Left kidney (tissue), 2 donors: Measurements from ENCODE around the gene P2RX2. TPM values are rescaled to one million over a fixed set of nuclear protein-coding genes. Genes with fewer than 3 reads are reported as not detected.

Experiments
- DNase-seq: peaks from one replicate; pipeline ENCODE4 v3.0.0-alpha.2; 2013
- polyA plus RNA-seq: library from polyadenylated mRNA; unstranded; fragments of 120-200 nt; gene quantifications from one replicate; pipeline ENCODE4 v1.2.1, GENCODE V29; 2013; ENCODE audit not compliant: insufficient read length

The P2RX2 gene
- polyA plus RNA-seq, 1 donor: 1.7 TPM

DNA sequence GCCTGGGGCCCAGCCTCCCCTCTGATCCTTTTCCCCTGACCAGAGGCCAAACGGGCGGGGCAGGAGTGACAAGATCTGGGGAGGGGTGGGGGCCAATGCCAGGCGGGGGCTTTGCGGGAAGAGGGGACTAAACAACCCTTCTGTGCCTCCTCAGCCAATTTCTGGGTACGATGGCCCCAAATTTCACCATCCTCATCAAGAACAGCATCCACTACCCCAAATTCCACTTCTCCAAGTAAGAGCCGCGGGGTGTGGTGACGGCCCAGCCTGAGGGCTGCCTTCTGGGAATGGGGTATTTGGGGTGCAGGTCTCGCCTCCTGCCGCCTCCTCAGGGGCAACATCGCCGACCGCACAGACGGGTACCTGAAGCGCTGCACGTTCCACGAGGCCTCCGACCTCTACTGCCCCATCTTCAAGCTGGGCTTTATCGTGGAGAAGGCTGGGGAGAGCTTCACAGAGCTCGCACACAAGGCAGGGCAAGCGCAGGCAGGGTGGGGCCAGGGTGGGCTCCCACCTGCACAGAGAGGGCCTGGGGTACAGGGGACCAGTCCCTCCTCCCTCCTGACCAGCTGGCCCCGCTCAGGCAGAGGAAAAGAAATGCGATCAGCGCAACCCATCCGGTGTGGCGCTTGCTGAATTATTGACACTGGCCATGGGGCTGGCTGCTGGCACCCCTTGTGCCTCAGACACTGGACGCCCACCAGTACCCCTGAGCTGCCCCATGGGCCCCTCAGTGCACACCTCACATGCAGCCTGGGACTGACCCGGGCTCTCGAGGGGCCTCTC lies 1.7 kb downstream of the P2RX2 start:
- no peak for DNase-seq

DNA sequence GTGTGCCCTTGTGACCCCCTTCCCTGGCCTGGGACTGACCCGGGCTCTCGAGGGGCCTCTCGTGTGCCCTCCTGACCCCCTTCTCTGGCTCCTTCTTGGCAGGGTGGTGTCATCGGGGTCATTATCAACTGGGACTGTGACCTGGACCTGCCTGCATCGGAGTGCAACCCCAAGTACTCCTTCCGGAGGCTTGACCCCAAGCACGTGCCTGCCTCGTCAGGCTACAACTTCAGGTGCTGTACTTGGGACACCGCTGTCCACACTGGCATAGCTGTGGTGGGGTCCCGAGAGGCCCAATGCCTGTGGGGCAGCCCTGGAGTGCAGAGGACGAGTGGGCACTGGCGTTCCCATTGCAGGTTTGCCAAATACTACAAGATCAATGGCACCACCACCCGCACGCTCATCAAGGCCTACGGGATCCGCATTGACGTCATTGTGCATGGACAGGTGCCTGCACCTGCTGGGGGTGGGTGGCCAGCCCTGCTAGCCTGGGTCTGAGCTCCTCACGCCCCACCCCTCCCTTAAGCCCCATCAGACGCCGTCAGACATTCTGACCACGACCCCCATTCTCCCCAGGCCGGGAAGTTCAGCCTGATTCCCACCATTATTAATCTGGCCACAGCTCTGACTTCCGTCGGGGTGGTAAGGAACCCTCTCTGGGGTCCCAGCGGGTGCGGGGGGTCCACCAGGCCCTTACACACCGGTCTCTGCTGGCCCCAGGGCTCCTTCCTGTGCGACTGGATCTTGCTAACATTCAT lies 2.5 kb downstream of the P2RX2 start:
- no peak for DNase-seq

- no peak for DNase-seq
Measured at GRCh38 chr12:132621657-132622435, 3.3 kb downstream of the P2RX2 start.

GRCh38 chr12:132622437-132623071 lies 4.0 kb downstream of the P2RX2 start:
- DNase-seq: peak; percentile 85

GRCh38 chr12:132623072-132623869 lies 4.7 kb downstream of the P2RX2 start:
- no peak for DNase-seq

GRCh38 chr12:132624186-132624855 lies 5.7 kb downstream of the P2RX2 start:
- no peak for DNase-seq

- no peak for DNase-seq
Measured at GRCh38 chr12:132624910-132625630, 6.5 kb downstream of the P2RX2 start.

- DNase-seq: no peak
Measured at GRCh38 chr12:132625731-132626430, 7.3 kb downstream of the P2RX2 start.

DNA sequence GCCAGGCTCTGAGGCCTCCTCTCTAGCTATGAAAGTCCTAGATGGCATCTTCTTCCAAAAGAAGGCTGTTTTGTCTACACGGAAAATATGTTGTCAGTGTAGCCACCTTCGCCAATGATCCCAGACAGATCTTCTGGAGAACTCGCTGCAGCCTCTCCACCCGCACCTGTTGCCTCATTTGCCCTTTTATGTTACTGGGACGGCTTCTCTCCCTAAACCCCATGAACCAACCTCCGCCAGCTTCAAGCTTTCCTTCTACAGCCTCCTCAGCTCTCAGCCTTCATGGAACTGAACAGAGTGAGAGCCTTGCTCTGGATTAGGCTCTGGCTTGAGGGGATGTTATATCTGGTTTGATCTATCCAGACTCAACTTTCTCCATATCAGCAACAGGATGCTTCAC lies 10.8 kb downstream of the P2RX2 start:
- no peak for DNase-seq

DNA sequence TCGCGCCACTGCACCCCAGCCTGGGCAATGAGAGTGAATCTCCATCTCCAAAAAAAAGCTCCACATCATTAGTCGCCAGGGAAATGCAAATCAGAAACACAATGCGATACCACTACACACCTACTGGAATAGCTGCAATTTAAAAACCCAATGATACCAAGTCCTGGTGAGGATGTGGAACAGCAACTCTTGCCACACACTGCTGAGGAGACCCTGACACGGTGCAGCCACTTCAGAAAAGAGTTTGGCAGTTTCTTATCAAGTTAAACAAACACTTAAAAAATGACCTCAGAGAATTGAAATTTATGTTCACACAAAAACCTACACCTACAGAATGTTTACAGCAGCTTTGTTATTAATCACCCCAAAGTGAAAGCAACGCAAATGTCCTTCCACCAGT lies 12.1 kb downstream of the P2RX2 start:
- no peak for DNase-seq

DNA sequence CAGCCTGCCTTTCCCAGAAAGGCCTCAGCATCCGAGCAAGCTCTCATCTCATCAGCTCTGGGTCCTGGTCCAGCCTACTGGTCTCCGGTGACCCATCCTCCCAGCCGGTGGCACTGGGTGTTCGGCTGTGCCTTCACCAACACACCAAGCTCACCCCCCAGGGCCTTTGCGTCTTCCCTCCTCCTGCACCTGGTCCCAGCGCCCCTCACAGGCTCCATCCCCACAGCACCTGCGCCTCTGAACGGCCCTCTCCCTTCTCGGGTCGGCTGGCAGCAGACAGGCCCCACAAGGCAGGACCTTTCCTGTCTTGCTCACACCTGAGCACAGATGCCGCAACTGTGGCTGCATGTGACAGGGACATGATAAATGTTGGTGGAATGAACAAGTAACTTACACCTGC lies 13.1 kb downstream of the P2RX2 start:
- DNase-seq: no peak

DNA sequence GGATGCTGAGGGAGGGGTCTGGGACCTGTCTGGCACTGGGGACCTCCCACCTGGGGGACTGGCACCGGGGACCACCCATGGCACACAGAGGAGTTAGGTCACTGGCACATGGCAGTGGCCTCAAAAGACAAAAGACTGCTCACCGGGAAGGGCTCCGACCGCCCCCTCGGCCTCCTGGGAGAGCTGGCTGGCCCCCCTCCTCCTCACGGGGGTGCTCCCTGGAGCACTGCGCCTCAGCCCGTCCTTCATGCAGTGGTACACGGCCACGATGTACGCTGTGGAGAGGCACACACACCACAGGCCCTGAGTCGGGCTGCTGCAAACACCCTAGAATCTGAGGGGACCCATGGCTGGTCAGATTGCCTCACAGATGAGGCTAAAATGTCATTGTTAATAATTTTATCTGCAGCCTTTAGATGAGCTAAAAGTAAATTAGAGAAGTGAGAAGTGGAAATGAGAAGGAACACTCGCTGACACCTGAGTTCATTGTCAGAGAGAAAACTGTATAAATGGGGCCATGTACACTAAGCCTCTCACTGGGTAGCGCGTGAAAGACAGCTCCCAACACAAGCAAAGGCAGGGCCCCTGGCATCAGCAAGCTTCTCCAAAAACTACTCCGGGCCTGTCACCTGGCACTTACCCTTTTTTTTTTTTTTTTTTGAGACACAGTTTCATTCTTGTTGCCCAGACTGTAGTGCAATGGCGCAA lies 14.1 kb downstream of the P2RX2 start:
- no peak for DNase-seq

- DNase-seq: no peak
Measured at GRCh38 chr12:132633398-132633797, 14.8 kb downstream of the P2RX2 start.

DNA sequence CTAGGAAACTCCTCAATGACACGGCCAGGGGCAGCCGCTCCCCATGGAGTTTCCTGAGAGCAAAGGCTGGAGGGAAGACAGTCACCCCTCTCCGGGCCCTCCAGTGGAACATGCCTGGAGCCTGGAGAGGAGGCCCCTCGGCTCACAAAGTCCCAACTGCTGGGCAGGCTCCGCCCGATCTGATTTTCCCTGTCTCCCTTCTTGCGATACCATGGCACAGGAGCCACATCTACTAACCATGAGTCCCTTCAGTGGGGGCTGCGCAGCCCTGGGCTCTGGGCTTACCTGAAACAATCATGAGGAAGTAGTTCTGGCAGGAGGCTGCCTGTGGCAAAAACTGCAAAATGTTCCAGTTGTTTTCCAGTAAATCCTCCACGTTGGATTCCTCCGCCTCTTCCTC lies 15.3 kb downstream of the P2RX2 start:
- no peak for DNase-seq

- no peak for DNase-seq
Measured at GRCh38 chr12:132634411-132634990, 15.9 kb downstream of the P2RX2 start.

- DNase-seq: no peak
Measured at GRCh38 chr12:132635076-132635955, 16.7 kb downstream of the P2RX2 start.

DNA sequence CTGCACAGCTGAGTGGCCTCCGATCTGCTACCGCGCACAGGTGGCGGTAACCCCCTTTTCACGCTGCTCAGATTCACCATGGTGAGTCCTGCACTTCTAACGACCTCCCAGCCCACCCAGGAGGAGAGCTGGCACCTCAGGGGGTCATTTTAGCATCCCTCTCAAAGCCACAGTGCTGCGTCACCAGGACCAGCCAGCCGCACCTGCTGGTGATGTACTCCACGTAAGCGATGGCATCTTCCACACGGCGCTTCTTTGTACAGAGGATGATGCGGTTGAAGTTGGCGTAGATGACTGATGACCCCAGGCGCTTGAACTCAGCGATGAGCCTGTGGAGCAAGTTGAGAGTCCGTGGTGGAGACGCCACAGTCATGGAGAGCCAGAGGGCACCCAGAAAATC lies 19.2 kb downstream of the P2RX2 start:
- DNase-seq: no peak
